OCI-LY3 (cell line): ENCODE results near the gene GMPR.

Experiments
- H2AFZ ChIP-seq: fragments of 200-600, 300-600 bp; shearing (Covaris generic); 2 replicates; pipeline ENCODE4 v1.6.0; 2014; ENCODE audit warnings: antibody characterized with exemption, low read depth, low read length
- H3K27ac ChIP-seq: fragments of 200-600, 300-600 bp; sonication (generic); 2 replicates; pipeline ENCODE4 v1.5.1; 2014; ENCODE audit warnings: mild to moderate bottlenecking, low read length, moderate library complexity, mixed read lengths
- H3K27me3 ChIP-seq: fragments of 200-600, 300-600 bp; sonication (generic); 2 replicates; pipeline ENCODE4 v1.6.1; 2014; ENCODE audit warnings: low read depth, low read length, mixed read lengths
- H3K36me3 ChIP-seq: fragments of 200-600, 300-600 bp; sonication (generic); replicated peaks from 2 replicates; pipeline ENCODE3; 2014; ENCODE audit warnings: low read depth, low read length, mixed read lengths
- H3K4me1 ChIP-seq: fragments of 300-600, 200-600 bp; sonication (generic); 2 replicates; pipeline ENCODE4 v1.6.1; 2014; ENCODE audit warnings: low read length, mixed read lengths
- H3K4me2 ChIP-seq: fragments of 200-600, 300-600 bp; sonication (generic); 2 replicates; pipeline ENCODE4 v1.6.1; 2014; ENCODE audit warnings: low read length, mixed read lengths
- H3K4me3 ChIP-seq: fragments of 300-600, 200-600 bp; sonication (generic); 2 replicates; pipeline ENCODE4 v1.5.1; 2014; ENCODE audit warnings: antibody characterized with exemption, mild to moderate bottlenecking, low read length, moderate library complexity
- H3K79me2 ChIP-seq: fragments of 300-600, 200-600 bp; shearing (Covaris generic); 2 replicates; pipeline ENCODE4 v1.6.1; 2014; ENCODE audit warnings: mild to moderate bottlenecking, low read length, mixed read lengths
- H3K9ac ChIP-seq: fragments of 300-600, 200-600 bp; shearing (Covaris generic); 2 replicates; pipeline ENCODE4 v1.6.0; 2014; ENCODE audit warnings: mild to moderate bottlenecking, low read length, moderate library complexity
- H3K9me3 ChIP-seq: fragments of 200-600, 300-600 bp; shearing (Covaris generic); 2 replicates; pipeline ENCODE4 v1.6.1; 2014; ENCODE audit warnings: low read length, mixed read lengths; ENCODE audit not compliant: insufficient read depth
- H4K20me1 ChIP-seq: fragments of 200-600, 300-600 bp; sonication (generic); 2 replicates; pipeline ENCODE4 v1.6.1; 2016; ENCODE audit warnings: low read length, mixed read lengths; ENCODE audit not compliant: insufficient read depth
- CTCF ChIP-seq: fragments of 200-600, 300-600 bp; sonication (generic); IDR thresholded peaks from 2 replicates; pipeline ENCODE4 v1.5.1; 2014; ENCODE audit warnings: antibody characterized with exemption, low read length, low read depth
- EZH2phosphoT487 ChIP-seq: fragments of 200-600 bp; shearing (Covaris generic); IDR thresholded peaks from 2 replicates; pipeline ENCODE4 v1.6.1; 2018; ENCODE audit warnings: antibody characterized with exemption, mixed run types, low read depth

Gene GMPR

GRCh38 chr6:16274483-16274882, 36.1 kb downstream of the GMPR start:
- H3K27me3 ChIP-seq: no peaks in the 10 kb centered on the region; the same call in 1 of the 2 replicates
- no peak overlapping the region for H3K4me3 ChIP-seq
- no peak overlapping the region for H3K27ac ChIP-seq
- no peaks in the 10 kb centered on the region for H3K9me3 ChIP-seq
- H2AFZ ChIP-seq: no peak overlapping the region
- no peaks in the 10 kb centered on the region for H3K79me2 ChIP-seq
- H3K36me3 ChIP-seq: no peaks in the 10 kb centered on the region
- H3K4me1 ChIP-seq: 0 out of 2 replicates have a peak, but pooled peaks cover 4% of the 10 kb centered on the region
- H4K20me1 ChIP-seq: no peaks in the 10 kb centered on the region
- H3K9ac ChIP-seq: no peak overlapping the region
- no peak for TF ChIP-seq CTCF
- no peak for TF ChIP-seq EZH2phosphoT487
- no peak overlapping the region for H3K4me2 ChIP-seq

- H3K79me2 ChIP-seq: no peaks in the 10 kb centered on the region
- no peak overlapping the region for H2AFZ ChIP-seq
- H3K27me3 ChIP-seq: no peaks in the 10 kb centered on the region; the same call in 1 of the 2 replicates
- no peak overlapping the region for H3K4me3 ChIP-seq
- H3K36me3 ChIP-seq: no peaks in the 10 kb centered on the region
- H3K27ac ChIP-seq: no peak overlapping the region
- 0 out of 2 replicates have a peak, but pooled peaks cover 4% of the 10 kb centered on the region for H3K4me1 ChIP-seq
- TF ChIP-seq CTCF (no peak), EZH2phosphoT487 (no peak)
- H3K9ac ChIP-seq: no peak overlapping the region
- H3K4me2 ChIP-seq: no peak overlapping the region
- H3K9me3 ChIP-seq: no peaks in the 10 kb centered on the region
- H4K20me1 ChIP-seq: no peaks in the 10 kb centered on the region
Measured at GRCh38 chr6:16274885-16275589, 36.6 kb downstream of the GMPR start.

GRCh38 chr6:16277101-16277981, 39.0 kb downstream of the GMPR start:
- no peak overlapping the region for H3K4me3 ChIP-seq
- H3K79me2 ChIP-seq: no peaks in the 10 kb centered on the region
- H3K36me3 ChIP-seq: no peaks in the 10 kb centered on the region
- no peak overlapping the region for H3K27ac ChIP-seq
- no peaks in the 10 kb centered on the region for H3K9me3 ChIP-seq
- H3K4me2 ChIP-seq: no peak overlapping the region
- TF ChIP-seq CTCF (peak; percentile 28), EZH2phosphoT487 (no peak)
- 0 out of 2 replicates have a peak, but pooled peaks cover 4% of the 10 kb centered on the region for H3K4me1 ChIP-seq
- H4K20me1 ChIP-seq: no peaks in the 10 kb centered on the region
- no peaks in the 10 kb centered on the region; the same call in 1 of the 2 replicates for H3K27me3 ChIP-seq
- no peak overlapping the region for H3K9ac ChIP-seq
- H2AFZ ChIP-seq: no peak overlapping the region

DNA sequence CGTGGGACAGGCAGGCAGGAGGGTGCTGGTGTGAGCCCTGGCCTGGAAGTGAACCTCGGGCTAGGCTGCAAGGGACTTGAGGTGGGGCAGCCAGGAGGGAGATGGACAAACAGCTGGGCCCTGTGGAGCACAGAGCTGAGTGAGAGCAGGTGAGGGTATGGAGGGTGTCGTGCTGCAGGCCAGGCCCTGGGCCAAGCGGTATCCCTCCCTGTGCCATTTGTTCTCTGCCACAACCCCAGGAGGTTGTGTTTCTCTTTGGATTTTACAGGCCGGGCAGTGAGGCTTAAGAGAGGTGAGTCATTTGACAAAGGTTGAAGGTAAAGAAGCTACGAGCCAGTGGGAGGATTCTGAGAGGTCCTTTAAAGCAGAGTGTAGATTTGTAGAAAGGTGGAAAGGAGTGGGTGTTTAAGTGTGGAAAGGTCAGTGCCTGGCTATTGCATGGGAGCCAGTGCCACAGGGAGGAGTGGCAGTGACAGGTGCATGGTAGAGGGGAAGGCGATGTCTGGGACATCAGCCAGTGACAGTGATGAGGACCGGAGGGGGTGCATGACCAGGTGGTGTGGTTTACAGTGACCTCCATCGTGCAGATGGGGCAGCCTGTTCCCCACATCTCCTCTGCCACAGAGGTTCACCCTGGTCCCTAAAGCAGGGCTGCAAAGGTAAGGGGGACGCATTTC, 39.8 kb downstream of the GMPR start:
- Histone ChIP-seq H2AFZ (no peak overlapping the region), H4K20me1 (no peaks in the 10 kb centered on the region), H3K4me3 (no peak overlapping the region), H3K79me2 (no peaks in the 10 kb centered on the region), H3K9ac (no peak overlapping the region), H3K9me3 (no peaks in the 10 kb centered on the region), H3K27ac (no peak overlapping the region), H3K36me3 (no peaks in the 10 kb centered on the region), H3K4me2 (no peak overlapping the region), H3K27me3 (no peaks in the 10 kb centered on the region; the same call in 1 of the 2 replicates), H3K4me1 (0 out of 2 replicates have a peak, but pooled peaks cover 4% of the 10 kb centered on the region)
- TF ChIP-seq EZH2phosphoT487 (no peak), CTCF (no peak)
